Motor neuron (in vitro differentiated cells): ENCODE measurements around the gene PTPN12. TPM values are rescaled to one million over a fixed set of nuclear protein-coding genes. Genes with fewer than 3 reads are reported as not detected.
"Not testable (repeated sequence)": the region's sequence is repeated elsewhere in the genome, so short reads cannot be mapped to it uniquely, and the experiment has no call there.

Source experiments
- ATAC-seq, 8 experiments: fragments of 200-7000 bp; cut with Tn5 transposase; replicated peaks in 6 of 8; 2 replicates each; pipeline ENCODE4 v1.8.0; 2021; ENCODE audit warnings: mild to moderate bottlenecking in 8 of 8, moderate library complexity in 8 of 8
- H3K27ac ChIP-seq, 2 donors: fragments of 250-450 bp; sonication (Bioruptor Pico); 2 replicates each; pipeline ENCODE4 v1.9.0; 2021; ENCODE audit warnings: antibody characterized with exemption in 2 of 2, mild to moderate bottlenecking in 2 of 2, moderate library complexity in 1 of 2
- H3K4me1 ChIP-seq, 2 donors: fragments of 250-450 bp; sonication (Bioruptor Pico); replicated peaks in 1 of 2; 2 replicates each; pipeline ENCODE4 v1.6.1; 2021; ENCODE audit warnings: antibody characterized with exemption in 2 of 2, mild to moderate bottlenecking in 2 of 2, moderate library complexity in 1 of 2
- H3K4me3 ChIP-seq, 5 donors: fragments of 250-450 bp; sonication (Bioruptor Pico); 2 replicates each; pipeline ENCODE4 v1.9.0; 2021; ENCODE audit warnings: antibody characterized with exemption in 5 of 5, mild to moderate bottlenecking in 5 of 5, moderate library complexity in 4 of 5
- WGBS, 10 experiments: fragments of 450-650 bp; shearing (Covaris generic); methylation state at CpG; one replicate each; pipeline ENCODE4 v1.0.0; 2022; 5-methylcytosine and 5-hydroxymethylcytosine counted together
- in situ Hi-C, 9 experiments: fragments of 400-800 bp; cut with MboI; loops; one replicate each; pipeline ENCODE4 v1.15.0; 2021; ENCODE audit warnings: low sequenced_read_pairs in 9 of 9, low pct_unique_long_range_greater_than_20kb in 2 of 9; ENCODE audit not compliant: unreplicated experiment in 9 of 9
- total RNA-seq, 8 experiments: library from RNA; unstranded; fragments of 300-600 nt; gene quantifications; 2 replicates each; pipeline versions ENCODE4 v1.2.3 to v1.2.4, GENCODE V29; 2022

The PTPN12 gene
- total RNA-seq, 8 experiments from 2014 or later, result 18.1 to 107 (median 30.0) TPM

- WGBS, 10 experiments, result 80 to 95% (median 91%) methylated on average over 1 to 2 of the region's 2 CpGs; no CpG with 5 or more reads in 2 of the 10 experiments
- ATAC-seq, result no peak
- in situ Hi-C loops, result no loop called here
- Histone ChIP-seq H3K27ac (no peak overlapping the region), H3K4me3 (no peak overlapping the region), H3K4me1 (peaks cover 0 to 7% of the 10 kb centered on the region in 2 donors)
Measured at GRCh38 chr7:77631820-77632219, 94.7 kb downstream of the PTPN12 start.

GRCh38 chr7:77644774-77645173 is 107.7 kb downstream of the PTPN12 start:
- H3K4me3 ChIP-seq, result no peak overlapping the region
- no peak for ATAC-seq
- no peak overlapping the region for H3K27ac ChIP-seq
- in situ Hi-C loops, result no loop called here
- 73 to 100% (median 90%) methylated on average over 1 to 4 of the region's 4 CpGs; no CpG with 5 or more reads in 1 of the 10 experiments for WGBS, 10 experiments
- no peaks in the 10 kb centered on the region for H3K4me1 ChIP-seq

GRCh38 chr7:77648742-77649338 is 111.7 kb downstream of the PTPN12 start:
- Histone ChIP-seq H3K4me1 (no peaks in the 10 kb centered on the region), H3K27ac (no peak overlapping the region), H3K4me3 (no peak overlapping the region)
- in situ Hi-C loops, result no loop called here
- ATAC-seq, result no peak
- 92 to 100% (median 94%) methylated on average over 2 to 6 of the region's 6 CpGs for WGBS, 10 experiments

GRCh38 chr7:77649716-77650349 is 112.7 kb downstream of the PTPN12 start:
- H3K4me3 ChIP-seq, result no peak overlapping the region
- no peaks in the 10 kb centered on the region for H3K4me1 ChIP-seq
- 67 to 100% (median 92%) methylated on average over 2 to 4 of the region's 4 CpGs; no CpG with 5 or more reads in 1 of the 10 experiments for WGBS, 10 experiments
- ATAC-seq, result no peak
- no peak overlapping the region for H3K27ac ChIP-seq
- in situ Hi-C loops, result loop anchor here in 6 of 9 experiments (25.0 kb wide), 1 partner anchor 112 kb away; no protein-coding TSS in a partner anchor

- 6 to 100% (median 33%) methylated on average over 1 to 3 of the region's 3 CpGs; no CpG with 5 or more reads in 1 of the 10 experiments for WGBS, 10 experiments
- ATAC-seq, result peak in 2 of 8 experiments; percentile 23 to 41
- in situ Hi-C loops, result loop anchor here in 6 of 9 experiments (25.0 kb wide), 1 partner anchor 111 kb away; no protein-coding TSS in a partner anchor
- no peak overlapping the region for H3K4me3 ChIP-seq
- H3K27ac ChIP-seq, result no peak overlapping the region
- H3K4me1 ChIP-seq, result no peaks in the 10 kb centered on the region
Measured at GRCh38 chr7:77651575-77652162, 114.6 kb downstream of the PTPN12 start.

- H3K4me1 ChIP-seq, H3K27ac ChIP-seq, ATAC-seq, H3K4me3 ChIP-seq: not testable (repeated sequence)
- in situ Hi-C loops, result loop anchor here in 6 of 9 experiments (25.0 kb wide), 1 partner anchor 109 kb away; no protein-coding TSS in a partner anchor
- 93 to 100% (median 100%) methylated on average over 1 to 10 of the region's 12 CpGs; no CpG with 5 or more reads in 1 of the 10 experiments for WGBS, 10 experiments
Measured at GRCh38 chr7:77652826-77653225, 115.7 kb downstream of the PTPN12 start.

- WGBS, 10 experiments, result 80 to 100% (median 100%) methylated on average over 1 to 2 of the region's 2 CpGs; no CpG with 5 or more reads in 4 of the 10 experiments
- Histone ChIP-seq H3K4me1 (no peaks in the 10 kb centered on the region), H3K4me3 (no peak overlapping the region), H3K27ac (no peak overlapping the region)
- in situ Hi-C loops, result loop anchor here in 6 of 9 experiments (25.0 kb wide), 1 partner anchor 109 kb away; no protein-coding TSS in a partner anchor
- no peak for ATAC-seq
Measured at GRCh38 chr7:77653572-77653971, 116.5 kb downstream of the PTPN12 start.

GRCh38 chr7:77655356-77655755 is 118.3 kb downstream of the PTPN12 start:
- no peaks in the 10 kb centered on the region for H3K4me1 ChIP-seq
- ATAC-seq, result no peak
- 67 to 100% (median 100%) methylated on average over 1 of the region's 1 CpG; no CpG with 5 or more reads in 3 of the 10 experiments for WGBS, 10 experiments
- H3K27ac ChIP-seq, result no peak overlapping the region
- in situ Hi-C loops, result loop anchor here in 6 of 9 experiments (25.0 kb wide), 1 partner anchor 107 kb away; no protein-coding TSS in a partner anchor
- H3K4me3 ChIP-seq, result no peak overlapping the region

GRCh38 chr7:77655836-77656455 is 118.9 kb downstream of the PTPN12 start:
- H3K27ac ChIP-seq, result no peak overlapping the region
- WGBS, 10 experiments, result 87 to 100% (median 96%) methylated on average over 1 to 9 of the region's 9 CpGs; no CpG with 5 or more reads in 2 of the 10 experiments
- ATAC-seq, result no peak
- no peak overlapping the region for H3K4me3 ChIP-seq
- no peaks in the 10 kb centered on the region for H3K4me1 ChIP-seq
- in situ Hi-C loops, result loop anchor here in 6 of 9 experiments (25.0 kb wide), 1 partner anchor 106 kb away; no protein-coding TSS in a partner anchor

- peak in 6 of 8 experiments; percentile 35 to 68 (median 51) for ATAC-seq
- in situ Hi-C loops, result loop anchor here in 6 of 9 experiments (25.0 kb wide), 1 partner anchor 105 kb away; no protein-coding TSS in a partner anchor
- H3K4me1 ChIP-seq, result no peaks in the 10 kb centered on the region
- no peak overlapping the region for H3K27ac ChIP-seq
- WGBS, 10 experiments, result 63 to 100% (median 86%) methylated on average over 1 of the region's 1 CpG
- no peak overlapping the region for H3K4me3 ChIP-seq
Measured at GRCh38 chr7:77657427-77658224, 120.5 kb downstream of the PTPN12 start.

GRCh38 chr7:77658928-77659327 is 121.8 kb downstream of the PTPN12 start:
- no peak overlapping the region for H3K27ac ChIP-seq
- in situ Hi-C loops, result loop anchor here in 6 of 9 experiments (25.0 kb wide), 1 partner anchor 103 kb away; no protein-coding TSS in a partner anchor
- H3K4me1 ChIP-seq, result no peaks in the 10 kb centered on the region
- 89 to 100% (median 94%) methylated on average over 4 to 5 of the region's 5 CpGs; no CpG with 5 or more reads in 7 of the 10 experiments for WGBS, 10 experiments
- ATAC-seq, result no peak
- H3K4me3 ChIP-seq, result no peak overlapping the region

GRCh38 chr7:77661816-77662215 is 124.7 kb downstream of the PTPN12 start:
- no peak overlapping the region for H3K27ac ChIP-seq
- H3K4me1 ChIP-seq, result no peaks in the 10 kb centered on the region
- in situ Hi-C loops, result loop anchor here in 6 of 9 experiments (25.0 kb wide), 1 partner anchor 100 kb away; no protein-coding TSS in a partner anchor
- 83 to 100% (median 92%) methylated on average over 1 to 4 of the region's 5 CpGs; no CpG with 5 or more reads in 3 of the 10 experiments for WGBS, 10 experiments
- no peak for ATAC-seq
- no peak overlapping the region for H3K4me3 ChIP-seq
